Loucy (cell line): ENCODE data around the gene LAPTM5.

Experiments used
- H2AFZ ChIP-seq: fragments of 200-600 bp; sonication (generic); 2 replicates; pipeline ENCODE4 v1.6.0; 2016; ENCODE audit warnings: antibody characterized with exemption, mild to moderate bottlenecking, low read length, moderate library complexity
- H3F3A ChIP-seq: fragments of 200-600 bp; 2 replicates; pipeline ENCODE4 v1.6.0; 2016; ENCODE audit warnings: antibody characterized with exemption, low read depth, mild to moderate bottlenecking
- H3K27me3 ChIP-seq: fragments of 200-600 bp; sonication (generic); 2 replicates; pipeline ENCODE4 v1.6.1; 2014; ENCODE audit warnings: low read length, mild to moderate bottlenecking; ENCODE audit not compliant: insufficient read depth, poor library complexity, severe bottlenecking
- H3K36me3 ChIP-seq: fragments of 200-600 bp; sonication (generic); 2 replicates; pipeline ENCODE4 v1.6.1; 2016; ENCODE audit warnings: low read length; ENCODE audit not compliant: insufficient read depth
- H3K4me1 ChIP-seq: fragments of 200-600 bp; sonication (generic); 2 replicates; pipeline ENCODE4 v1.5.1; 2014; ENCODE audit warnings: low read length, mild to moderate bottlenecking; ENCODE audit not compliant: insufficient read depth, poor library complexity, severe bottlenecking
- H3K4me2 ChIP-seq: fragments of 200-600 bp; sonication (generic); 2 replicates; pipeline ENCODE4 v1.6.0; 2014; ENCODE audit warnings: antibody characterized with exemption, low read length, low read depth, mild to moderate bottlenecking; ENCODE audit not compliant: poor library complexity, severe bottlenecking
- H3K4me3 ChIP-seq: fragments of 200-600 bp; sonication (generic); 2 replicates; pipeline ENCODE4 v1.5.1; 2014; ENCODE audit warnings: low read length, mild to moderate bottlenecking, mixed read lengths; ENCODE audit not compliant: poor library complexity, severe bottlenecking
- H3K79me2 ChIP-seq: fragments of 200-600 bp; sonication (generic); 2 replicates; pipeline ENCODE4 v1.6.1; 2014; ENCODE audit warnings: low read length; ENCODE audit not compliant: insufficient read depth
- H3K9ac ChIP-seq: fragments of 200-600 bp; sonication (generic); 2 replicates; pipeline ENCODE4 v1.6.0; 2014; ENCODE audit warnings: mild to moderate bottlenecking, low read depth, low read length, moderate library complexity; ENCODE audit not compliant: poor library complexity, severe bottlenecking
- H3K9me2 ChIP-seq: fragments of 200-600 bp; sonication (generic); replicated peaks from 2 replicates; pipeline ENCODE4 v1.6.1; 2016; ENCODE audit warnings: low read depth, low read length, mixed read lengths
- H3K9me3 ChIP-seq: fragments of 200-600 bp; sonication (generic); 2 replicates; pipeline ENCODE4 v1.6.1; 2014; ENCODE audit warnings: mild to moderate bottlenecking, antibody characterized with exemption, low read length, low read depth; ENCODE audit not compliant: insufficient read depth
- H4K20me1 ChIP-seq: fragments of 200-600 bp; sonication (generic); 2 replicates; pipeline ENCODE4 v1.6.0; 2014; ENCODE audit warnings: antibody characterized with exemption, low read length, mild to moderate bottlenecking; ENCODE audit not compliant: insufficient read depth, poor library complexity, severe bottlenecking
- EZH2phosphoT487 ChIP-seq: fragments of 200-600 bp; IDR thresholded peaks from 2 replicates; pipeline ENCODE4 v1.6.1; 2018; ENCODE audit warnings: antibody characterized with exemption, mild to moderate bottlenecking, moderate library complexity, borderline replicate concordance
- TF ChIP-seq, protein P1 (sequence below): fragments of 200-600 bp; sonication (generic); conservative IDR thresholded peaks from 2 replicates; pipeline ENCODE4 v1.5.1; 2014; ENCODE audit warnings: mild to moderate bottlenecking, antibody characterized with exemption, low read length

Gene LAPTM5

DNA sequence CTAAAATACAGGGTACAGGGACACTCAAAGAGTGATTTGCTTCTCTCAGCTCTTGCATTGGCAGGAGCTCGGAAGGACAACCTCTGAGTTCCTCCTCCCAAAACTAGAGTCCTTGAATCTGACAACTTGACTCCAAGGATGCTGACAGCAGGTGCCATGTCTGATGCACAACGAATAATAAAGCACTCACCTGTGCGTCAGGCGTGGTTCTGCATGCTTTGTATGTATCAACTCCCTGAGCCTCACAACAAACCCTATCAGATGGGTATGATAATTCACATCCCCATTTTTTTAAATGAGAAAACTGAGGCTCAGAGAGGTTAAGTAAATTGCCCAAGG is 1.4 kb downstream of the LAPTM5 start:
- H3K4me2 ChIP-seq, result peak overlapping the region; percentile 100
- peaks cover 3% of the 10 kb centered on the region for H3K27me3 ChIP-seq
- no peaks in the 10 kb centered on the region for H3K9me2 ChIP-seq
- peak overlapping the region; percentile 90 for H3K4me3 ChIP-seq
- no peaks in the 10 kb centered on the region for H3K9me3 ChIP-seq
- peak overlapping the region; percentile 96 for H3K9ac ChIP-seq
- H3K79me2 ChIP-seq, result peaks cover 69% of the 10 kb centered on the region
- no peak overlapping the region for H2AFZ ChIP-seq
- no peaks in the 10 kb centered on the region for H3K36me3 ChIP-seq
- no peaks in the 10 kb centered on the region for H3F3A ChIP-seq
- peaks cover 76% of the 10 kb centered on the region for H3K4me1 ChIP-seq
- peaks cover 52% of the 10 kb centered on the region for H4K20me1 ChIP-seq
- TF ChIP-seq, protein P1, sequence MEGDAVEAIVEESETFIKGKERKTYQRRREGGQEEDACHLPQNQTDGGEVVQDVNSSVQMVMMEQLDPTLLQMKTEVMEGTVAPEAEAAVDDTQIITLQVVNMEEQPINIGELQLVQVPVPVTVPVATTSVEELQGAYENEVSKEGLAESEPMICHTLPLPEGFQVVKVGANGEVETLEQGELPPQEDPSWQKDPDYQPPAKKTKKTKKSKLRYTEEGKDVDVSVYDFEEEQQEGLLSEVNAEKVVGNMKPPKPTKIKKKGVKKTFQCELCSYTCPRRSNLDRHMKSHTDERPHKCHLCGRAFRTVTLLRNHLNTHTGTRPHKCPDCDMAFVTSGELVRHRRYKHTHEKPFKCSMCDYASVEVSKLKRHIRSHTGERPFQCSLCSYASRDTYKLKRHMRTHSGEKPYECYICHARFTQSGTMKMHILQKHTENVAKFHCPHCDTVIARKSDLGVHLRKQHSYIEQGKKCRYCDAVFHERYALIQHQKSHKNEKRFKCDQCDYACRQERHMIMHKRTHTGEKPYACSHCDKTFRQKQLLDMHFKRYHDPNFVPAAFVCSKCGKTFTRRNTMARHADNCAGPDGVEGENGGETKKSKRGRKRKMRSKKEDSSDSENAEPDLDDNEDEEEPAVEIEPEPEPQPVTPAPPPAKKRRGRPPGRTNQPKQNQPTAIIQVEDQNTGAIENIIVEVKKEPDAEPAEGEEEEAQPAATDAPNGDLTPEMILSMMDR, result no peak
- TF ChIP-seq EZH2phosphoT487, result no peak

GRCh38 chr1:30755746-30756145 is 1.8 kb downstream of the LAPTM5 start:
- H3K79me2 ChIP-seq, result peaks cover 73% of the 10 kb centered on the region
- H3K27me3 ChIP-seq, result peaks cover 3% of the 10 kb centered on the region
- TF ChIP-seq, protein P1, result peak; percentile 23; the same call in 1 of the 2 replicates
- no peak for TF ChIP-seq EZH2phosphoT487
- H3K9me3 ChIP-seq, result no peaks in the 10 kb centered on the region
- H3K9ac ChIP-seq, result peak overlapping the region; percentile 96
- H3K4me2 ChIP-seq, result peak overlapping the region; percentile 100
- H2AFZ ChIP-seq, result no peak overlapping the region
- H3K36me3 ChIP-seq, result no peaks in the 10 kb centered on the region
- H3K4me1 ChIP-seq, result peaks cover 76% of the 10 kb centered on the region
- H4K20me1 ChIP-seq, result peaks cover 56% of the 10 kb centered on the region
- H3K4me3 ChIP-seq, result peak overlapping the region; percentile 90
- no peaks in the 10 kb centered on the region for H3K9me2 ChIP-seq
- H3F3A ChIP-seq, result no peaks in the 10 kb centered on the region

DNA sequence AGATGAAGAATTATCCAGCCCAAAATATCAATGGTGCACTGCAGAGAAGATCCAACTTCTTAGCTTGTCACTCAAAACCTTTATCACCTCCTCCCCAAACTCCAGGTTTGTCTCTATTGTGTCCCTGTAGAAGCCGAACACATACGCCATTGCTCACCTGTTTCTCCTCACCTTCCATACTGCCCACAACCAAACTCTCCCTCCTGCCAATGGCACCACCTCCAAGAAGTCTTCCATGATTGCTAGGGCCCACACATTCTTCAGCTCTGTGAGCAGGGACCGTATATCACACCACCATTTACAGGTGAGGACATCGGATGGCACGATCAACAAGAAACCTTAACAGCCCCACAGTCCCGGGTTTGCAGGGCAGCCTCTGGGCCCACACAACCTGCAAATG is 2.2 kb downstream of the LAPTM5 start:
- H2AFZ ChIP-seq, result no peak overlapping the region
- peaks cover 77% of the 10 kb centered on the region for H3K79me2 ChIP-seq
- peak overlapping the region; percentile 90 for H3K4me3 ChIP-seq
- H4K20me1 ChIP-seq, result peaks cover 61% of the 10 kb centered on the region
- no peaks in the 10 kb centered on the region for H3K9me3 ChIP-seq
- peak overlapping the region; percentile 100 for H3K4me2 ChIP-seq
- no peak for TF ChIP-seq EZH2phosphoT487
- TF ChIP-seq, protein P1, result no peak
- no peaks in the 10 kb centered on the region for H3K9me2 ChIP-seq
- H3K4me1 ChIP-seq, result peaks cover 76% of the 10 kb centered on the region
- H3K36me3 ChIP-seq, result no peaks in the 10 kb centered on the region
- H3F3A ChIP-seq, result no peaks in the 10 kb centered on the region
- H3K27me3 ChIP-seq, result peaks cover 3% of the 10 kb centered on the region
- H3K9ac ChIP-seq, result peak overlapping the region; percentile 96
